ENCODE results near the gene SERPINE1. TPM values are rescaled to one million over a fixed set of nuclear protein-coding genes. Genes with fewer than 3 reads are reported as not detected.
"Not testable (repeated sequence)": the region's sequence is repeated elsewhere in the genome, so short reads cannot be mapped to it uniquely, and the experiment has no call there.

SERPINE1 gene
- total RNA-seq (2014; rRNA removed; shearing (Covaris generic)): 21.8 and 25.6 TPM in 2 replicates

GRCh38 chr7:101126651-101127459, at the start of gene SERPINE1:
Gene SERPINE1 (plus strand): TSS chr7:101127104. CDS start chr7:101128394, 1,290 bp downstream.
- no peaks in the 10 kb centered on the region for H3K9me3 ChIP-seq (replicated peaks)
- peak within 1 kb of the TSS; percentile 18 for H3K4me3 ChIP-seq
- peaks cover 16% of the 10 kb centered on the region for H3K36me3 ChIP-seq
- H3K27ac ChIP-seq: peak within 1 kb of the TSS; percentile 99
- H3K4me1 ChIP-seq (replicated peaks): peaks cover 68% of the 10 kb centered on the region
- peak; percentile 88 to 93 for DNase-seq (ENCODE audit: low read depth in 1 of 2, low spot score in 2 of 2)
- no peaks in the 10 kb centered on the region for H3K27me3 ChIP-seq (replicated peaks)

GRCh38 chr7:101077303-101078086, 49.4 kb upstream of the SERPINE1 start:
- no peaks in the 10 kb centered on the region for H3K36me3 ChIP-seq
- no peak overlapping the region for H3K4me3 ChIP-seq
- peak; percentile 64 to 76 for DNase-seq (ENCODE audit: low read depth in 1 of 2, low spot score in 2 of 2)
- 0 out of 2 replicates have a peak, but pooled peaks cover 3% of the 10 kb centered on the region for H3K27me3 ChIP-seq (replicated peaks)
- H3K27ac ChIP-seq: no peak overlapping the region
- no peaks in the 10 kb centered on the region for H3K9me3 ChIP-seq (replicated peaks)
- no peaks in the 10 kb centered on the region for H3K4me1 ChIP-seq (replicated peaks)

GRCh38 chr7:101081432-101081831, 45.5 kb upstream of the SERPINE1 start:
- Histone ChIP-seq H3K36me3 (peaks cover 4% of the 10 kb centered on the region; the same call in 1 of the 2 replicates), H3K4me3 (no peak overlapping the region), H3K9me3 (replicated peaks) (no peaks in the 10 kb centered on the region), H3K4me1 (replicated peaks) (peaks cover 12% of the 10 kb centered on the region), H3K27me3 (replicated peaks) (no peaks in the 10 kb centered on the region), H3K27ac (no peak overlapping the region)
- no peak for DNase-seq (ENCODE audit: low read depth in 1 of 2, low spot score in 2 of 2)

- peak overlapping the region; percentile 55 for H3K4me3 ChIP-seq
- no peaks in the 10 kb centered on the region for H3K9me3 ChIP-seq (replicated peaks)
- DNase-seq (ENCODE audit: low read depth in 1 of 2, low spot score in 2 of 2): no peak
- H3K27ac ChIP-seq: peak overlapping the region; percentile 91
- peaks cover 38% of the 10 kb centered on the region for H3K36me3 ChIP-seq
- H3K27me3 ChIP-seq (replicated peaks): no peaks in the 10 kb centered on the region
- H3K4me1 ChIP-seq (replicated peaks): peaks cover 16% of the 10 kb centered on the region
Measured at GRCh38 chr7:101084865-101085161, 42.1 kb upstream of the SERPINE1 start.

- peak within 1 kb of the TSS; percentile 91 for H3K27ac ChIP-seq
- peak within 1 kb of the TSS; percentile 55 for H3K4me3 ChIP-seq
- no peaks in the 10 kb centered on the region for H3K9me3 ChIP-seq (replicated peaks)
- peak; percentile 65 to 86 for DNase-seq (ENCODE audit: low read depth in 1 of 2, low spot score in 2 of 2)
- H3K27me3 ChIP-seq (replicated peaks): no peaks in the 10 kb centered on the region
- peaks cover 16% of the 10 kb centered on the region for H3K4me1 ChIP-seq (replicated peaks)
- H3K36me3 ChIP-seq: peaks cover 42% of the 10 kb centered on the region
Measured at GRCh38 chr7:101085162-101085964, 41.5 kb upstream of the SERPINE1 start, which contains the start of gene TRIM56. Gene TRIM56 (plus strand): TSS chr7:101085481. CDS start chr7:101087313, 1,832 bp downstream.

GRCh38 chr7:101087334-101088068, 39.4 kb upstream of the SERPINE1 start:
- no peak overlapping the region for H3K27ac ChIP-seq
- peaks cover 48% of the 10 kb centered on the region for H3K36me3 ChIP-seq
- H3K9me3 ChIP-seq (replicated peaks): no peaks in the 10 kb centered on the region
- H3K4me1 ChIP-seq (replicated peaks): peaks cover 23% of the 10 kb centered on the region
- no peak overlapping the region for H3K4me3 ChIP-seq
- DNase-seq (ENCODE audit: low read depth in 1 of 2, low spot score in 2 of 2): no peak
- no peaks in the 10 kb centered on the region for H3K27me3 ChIP-seq (replicated peaks)

GRCh38 chr7:101088069-101088425, 38.9 kb upstream of the SERPINE1 start:
- Histone ChIP-seq H3K9me3 (replicated peaks) (no peaks in the 10 kb centered on the region), H3K4me3 (no peak overlapping the region), H3K4me1 (replicated peaks) (peaks cover 23% of the 10 kb centered on the region), H3K27ac (no peak overlapping the region), H3K36me3 (peaks cover 48% of the 10 kb centered on the region), H3K27me3 (replicated peaks) (no peaks in the 10 kb centered on the region)
- no peak for DNase-seq (ENCODE audit: low read depth in 1 of 2, low spot score in 2 of 2)

- DNase-seq (ENCODE audit: low read depth in 1 of 2, low spot score in 2 of 2): no peak
- Histone ChIP-seq H3K9me3 (replicated peaks) (no peaks in the 10 kb centered on the region), H3K4me1 (replicated peaks) (peaks cover 32% of the 10 kb centered on the region), H3K4me3 (no peak overlapping the region), H3K27me3 (replicated peaks) (no peaks in the 10 kb centered on the region), H3K27ac (no peak overlapping the region), H3K36me3 (peaks cover 48% of the 10 kb centered on the region)
Measured at GRCh38 chr7:101088858-101089529, 37.9 kb upstream of the SERPINE1 start.

GRCh38 chr7:101089876-101090275, 37.0 kb upstream of the SERPINE1 start:
- no peak for DNase-seq (ENCODE audit: low read depth in 1 of 2, low spot score in 2 of 2)
- H3K27ac ChIP-seq: no peak overlapping the region
- H3K4me1 ChIP-seq (replicated peaks): peaks cover 37% of the 10 kb centered on the region
- peaks cover 48% of the 10 kb centered on the region for H3K36me3 ChIP-seq
- H3K9me3 ChIP-seq (replicated peaks): no peaks in the 10 kb centered on the region
- H3K4me3 ChIP-seq: no peak overlapping the region
- no peaks in the 10 kb centered on the region for H3K27me3 ChIP-seq (replicated peaks)

- Histone ChIP-seq H3K36me3 (peaks cover 34% of the 10 kb centered on the region), H3K4me1 (replicated peaks) (peaks cover 31% of the 10 kb centered on the region)
- H3K27ac ChIP-seq; H3K9me3 ChIP-seq (replicated peaks); DNase-seq (ENCODE audit: low read depth in 1 of 2, low spot score in 2 of 2); H3K27me3 ChIP-seq (replicated peaks); H3K4me3 ChIP-seq: not testable (repeated sequence)
Measured at GRCh38 chr7:101092266-101092905, 34.5 kb upstream of the SERPINE1 start.

GRCh38 chr7:101093906-101094305, 33.0 kb upstream of the SERPINE1 start:
- Histone ChIP-seq H3K36me3 (peaks cover 19% of the 10 kb centered on the region), H3K27me3 (replicated peaks) (no peaks in the 10 kb centered on the region), H3K4me3 (no peak overlapping the region), H3K4me1 (replicated peaks) (peaks cover 37% of the 10 kb centered on the region), H3K9me3 (replicated peaks) (no peaks in the 10 kb centered on the region), H3K27ac (peak overlapping the region; percentile 86)
- DNase-seq (ENCODE audit: low read depth in 1 of 2, low spot score in 2 of 2): peak in 1 of 2 experiments; percentile 64

- Histone ChIP-seq H3K4me1 (replicated peaks) (peaks cover 42% of the 10 kb centered on the region), H3K27ac (peak overlapping the region; percentile 86), H3K9me3 (replicated peaks) (no peaks in the 10 kb centered on the region), H3K4me3 (no peak overlapping the region), H3K36me3 (peaks cover 14% of the 10 kb centered on the region), H3K27me3 (replicated peaks) (no peaks in the 10 kb centered on the region)
- DNase-seq (ENCODE audit: low read depth in 1 of 2, low spot score in 2 of 2): no peak
Measured at GRCh38 chr7:101094376-101094775, 32.5 kb upstream of the SERPINE1 start.

All from SJSA1 (cell line).